ENCODE data around the gene LASP1NB.

Gene LASP1NB

GRCh38 chr17:38897176-38897575 is 28.2 kb upstream of the LASP1NB start:
- Histone ChIP-seq H3K79me2 (ENCODE audit: insufficient read depth, low read length) (no peaks in the 10 kb centered on the region), H3K27me3 (ENCODE audit: control insufficient read depth in 1 of 2, insufficient read depth in 2 of 2, low read length in 2 of 2) (no peaks in the 10 kb centered on the region), H3K4me1 (ENCODE audit: insufficient read depth, low read length) (peaks cover 28% of the 10 kb centered on the region), H3K4me3 (replicated peaks in 1 of 3; ENCODE audit: insufficient read depth in 1 of 3, low read depth in 2 of 3, low read length in 3 of 3) (no peak overlapping the region), H3K4me2 (ENCODE audit: low read depth, low read length) (no peak overlapping the region), H2AFZ (ENCODE audit: low read length) (no peak overlapping the region), H3K36me3 (replicated peaks in 1 of 2; ENCODE audit: control insufficient read depth in 1 of 2, insufficient read depth in 2 of 2, low read length in 2 of 2) (peaks cover 52 to 77% of the 10 kb centered on the region in 2 experiments), H3K27ac (ENCODE audit: extremely low read length, insufficient read depth, low read length) (peak overlapping the region; percentile 36), H3K9me3 (ENCODE audit: low read length) (no peaks in the 10 kb centered on the region), H3K9ac (ENCODE audit: insufficient read depth, low read depth, low read length) (peak overlapping the region; percentile 1; the same call in 1 of the 2 replicates), H4K20me1 (ENCODE audit: insufficient read depth, low read length) (peaks cover 5% of the 10 kb centered on the region; the same call in 1 of the 2 replicates)
- no TSS peak for BruUV-seq (replicated peaks)
- ChIA-PET CTCF (ENCODE audit: low intra/inter-chr PET ratio, low total read pairs) (no interaction called here), POLR2A (interaction anchor here (2.1 kb wide), 1 partner anchor 25 kb away, joined by 19 read pairs; no protein-coding TSS in a partner anchor)
- intact Hi-C loops (cut with micrococcal nuclease; ENCODE audit: unreplicated experiment) (no loop called here), in situ Hi-C loops (cut with HindIII; ENCODE audit: extremely low pct_ligation_motif_present, low pct_unique_long_range_greater_than_20kb) (no loop called here)
- no peak for FAIRE-seq
- WGBS (ENCODE audit: low lambda C conversion rate) = 82% methylated on average over 6 of the region's 6 CpGs
- peak; percentile 2; the same call in 1 of the 3 replicates for ATAC-seq
- 0 out of 2 replicates have a peak, but pooled peaks have one; percentile 10 for TF ChIP-seq AKAP8 (CRISPR knock-in tag; IDR thresholded peaks at IDR 0.05)
- TF ChIP-seq HOXA3 (CRISPR knock-in tag; IDR thresholded peaks at IDR 0.05) = peak; percentile 33; the same call in 1 of the 2 replicates
- TF ChIP-seq POLR2A (IDR thresholded peaks at IDR 0.05; ENCODE audit: insufficient read depth in 1 of 2, low read depth in 2 of 2, low read length in 2 of 2) = peak in 1 of 2 experiments; percentile 12; a peak in 1 of 4 replicates
- 0 out of 2 replicates have a peak, but pooled peaks have one; percentile 38 for TF ChIP-seq ZBTB33 (CRISPR knock-in tag; IDR thresholded peaks at IDR 0.05)
- TF ChIP-seq ZNF333 (CRISPR knock-in tag; IDR thresholded peaks at IDR 0.05; ENCODE audit: borderline replicate concordance) = no peak
- peak; percentile 13; the same call in 1 of the 2 replicates for TF ChIP-seq ZNF501 (CRISPR knock-in tag; IDR thresholded peaks at IDR 0.05)
- peak; percentile 6; the same call in 1 of the 2 replicates for TF ChIP-seq ZNF383 (CRISPR knock-in tag; IDR thresholded peaks at IDR 0.05; ENCODE audit: borderline replicate concordance)
- TF ChIP-seq MIER2 (CRISPR knock-in tag; IDR thresholded peaks at IDR 0.05) = no peak
- no peak for DNase-seq (ENCODE audit: low spot score)

Data from HepG2 (cell line).